ENCODE data around the gene SPART.

SPART gene

DNA sequence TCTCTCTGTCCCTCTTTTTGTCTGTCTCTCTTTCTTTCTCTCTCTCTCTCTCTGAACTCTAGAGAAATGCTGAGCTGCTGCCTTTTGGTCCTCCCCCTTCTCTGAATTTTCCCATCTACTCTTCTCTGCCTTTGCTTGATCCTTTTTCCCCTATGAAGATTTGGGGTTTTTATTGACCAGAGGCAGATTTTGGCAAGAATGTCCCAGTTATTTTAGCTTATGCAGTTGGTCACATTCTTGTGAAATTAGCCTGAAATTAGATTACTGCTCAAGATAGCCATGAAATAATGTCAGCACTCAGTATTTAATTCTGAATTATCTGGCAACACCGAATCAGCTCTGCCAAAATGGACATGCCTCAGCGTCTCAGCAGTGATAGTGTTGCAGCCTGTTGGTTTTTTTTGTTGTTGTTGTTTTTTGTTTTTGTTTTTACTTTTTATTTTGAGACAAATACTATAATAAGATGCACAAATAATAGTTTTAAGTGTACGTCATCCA is 17.2 kb upstream of the SPART start:
- Histone ChIP-seq H3K27ac (ENCODE audit: low read length) (no peak overlapping the region), H3K36me3 (ENCODE audit: insufficient read depth, low read depth, low read length) (no peaks in the 10 kb centered on the region), H3K4me1 (ENCODE audit: insufficient read depth, low read length) (no peaks in the 10 kb centered on the region; the same call in none of the 2 replicates), H3K9ac (ENCODE audit: low read depth, low read length) (no peak overlapping the region), H3K27me3 (ENCODE audit: insufficient read depth, low read length) (no peaks in the 10 kb centered on the region), H3K4me3 (ENCODE audit: low read length) (no peak overlapping the region), H3K9me3 (ENCODE audit: insufficient read depth, low read depth, low read length) (no peaks in the 10 kb centered on the region)

DNA sequence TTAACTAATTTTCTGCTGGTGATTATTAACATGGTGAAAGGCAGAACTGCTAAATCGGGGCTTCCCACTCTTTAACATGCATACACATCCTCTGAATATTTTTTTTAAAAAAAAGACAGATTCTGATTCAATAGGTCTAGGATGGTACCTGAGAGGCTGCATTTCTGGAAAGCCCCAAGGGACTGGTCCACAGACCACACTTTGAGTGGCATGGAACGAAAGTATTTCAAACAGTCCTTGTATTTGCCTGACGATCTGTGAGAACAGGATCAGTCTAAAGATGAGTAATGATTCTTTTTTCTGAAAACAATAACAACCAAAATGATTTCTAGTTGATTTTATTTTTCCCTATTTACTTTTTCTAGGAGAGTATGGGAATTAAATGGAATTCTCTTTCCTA is 16.7 kb upstream of the SPART start:
- Histone ChIP-seq H3K9me3 (ENCODE audit: insufficient read depth, low read depth, low read length) (no peaks in the 10 kb centered on the region), H3K27ac (ENCODE audit: low read length) (no peak overlapping the region), H3K4me3 (ENCODE audit: low read length) (no peak overlapping the region), H3K36me3 (ENCODE audit: insufficient read depth, low read depth, low read length) (no peaks in the 10 kb centered on the region), H3K27me3 (ENCODE audit: insufficient read depth, low read length) (no peaks in the 10 kb centered on the region; the same call in 1 of the 2 replicates), H3K9ac (ENCODE audit: low read depth, low read length) (no peak overlapping the region), H3K4me1 (ENCODE audit: insufficient read depth, low read length) (no peaks in the 10 kb centered on the region; the same call in none of the 2 replicates)

- Histone ChIP-seq H3K4me3 (ENCODE audit: low read length) (no peak overlapping the region), H3K27me3 (ENCODE audit: insufficient read depth, low read length) (peaks cover 6% of the 10 kb centered on the region; the same call in 1 of the 2 replicates), H3K27ac (ENCODE audit: low read length) (no peak overlapping the region), H3K9ac (ENCODE audit: low read depth, low read length) (no peak overlapping the region), H3K36me3 (ENCODE audit: insufficient read depth, low read depth, low read length) (no peaks in the 10 kb centered on the region), H3K4me1 (ENCODE audit: insufficient read depth, low read length) (no peaks in the 10 kb centered on the region; the same call in none of the 2 replicates), H3K9me3 (ENCODE audit: insufficient read depth, low read depth, low read length) (no peaks in the 10 kb centered on the region)
Measured at GRCh38 chr13:36362251-36362650, 16.1 kb upstream of the SPART start.

GRCh38 chr13:36360903-36361302 is 14.7 kb upstream of the SPART start:
- Histone ChIP-seq H3K36me3 (ENCODE audit: insufficient read depth, low read depth, low read length) (no peaks in the 10 kb centered on the region), H3K27me3 (ENCODE audit: insufficient read depth, low read length) (peaks cover 17% of the 10 kb centered on the region; the same call in 1 of the 2 replicates), H3K4me1 (ENCODE audit: insufficient read depth, low read length) (no peaks in the 10 kb centered on the region; the same call in 1 of the 2 replicates), H3K9me3 (ENCODE audit: insufficient read depth, low read depth, low read length) (no peaks in the 10 kb centered on the region), H3K9ac (ENCODE audit: low read depth, low read length) (no peak overlapping the region), H3K4me3 (ENCODE audit: low read length) (no peak overlapping the region), H3K27ac (ENCODE audit: low read length) (no peak overlapping the region)

DNA sequence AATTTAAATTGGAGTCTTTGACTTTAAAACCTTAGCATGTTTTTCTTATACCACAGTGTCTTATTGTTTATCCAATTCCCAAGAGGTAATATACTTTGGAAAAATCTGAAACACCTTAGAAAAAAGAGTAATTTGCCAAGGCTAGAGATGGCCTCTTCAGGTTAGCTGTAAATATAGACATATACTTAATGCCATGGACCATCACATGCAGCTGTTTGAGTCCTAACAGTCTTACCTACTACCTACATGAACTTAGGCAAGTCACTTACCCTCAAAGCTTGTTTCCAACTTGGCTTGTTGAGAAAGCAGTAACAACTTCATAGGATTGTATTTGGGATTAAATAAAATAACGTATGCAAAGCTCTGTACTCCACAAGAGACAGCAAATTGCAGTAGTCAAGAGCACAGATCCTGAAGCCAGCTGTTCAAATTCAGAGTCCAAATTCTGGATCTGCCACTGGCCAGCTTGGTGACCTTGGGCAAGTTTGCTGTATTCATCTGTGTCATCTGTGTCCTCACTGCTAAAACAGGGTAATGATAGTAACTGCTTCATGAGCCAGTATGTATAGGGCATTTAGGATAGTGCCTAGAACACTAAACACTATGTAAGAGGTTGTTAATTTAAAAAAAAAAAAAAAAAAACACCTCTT is 13.2 kb upstream of the SPART start:
- H3K27me3 ChIP-seq (ENCODE audit: insufficient read depth, low read length) = peaks cover 20% of the 10 kb centered on the region; the same call in 1 of the 2 replicates
- H3K4me3 ChIP-seq (ENCODE audit: low read length) = no peak overlapping the region
- H3K4me1 ChIP-seq (ENCODE audit: insufficient read depth, low read length) = no peaks in the 10 kb centered on the region; the same call in 1 of the 2 replicates
- H3K27ac ChIP-seq (ENCODE audit: low read length) = no peak overlapping the region
- no peaks in the 10 kb centered on the region for H3K9me3 ChIP-seq (ENCODE audit: insufficient read depth, low read depth, low read length)
- no peak overlapping the region for H3K9ac ChIP-seq (ENCODE audit: low read depth, low read length)
- H3K36me3 ChIP-seq (ENCODE audit: insufficient read depth, low read depth, low read length) = no peaks in the 10 kb centered on the region

DNA sequence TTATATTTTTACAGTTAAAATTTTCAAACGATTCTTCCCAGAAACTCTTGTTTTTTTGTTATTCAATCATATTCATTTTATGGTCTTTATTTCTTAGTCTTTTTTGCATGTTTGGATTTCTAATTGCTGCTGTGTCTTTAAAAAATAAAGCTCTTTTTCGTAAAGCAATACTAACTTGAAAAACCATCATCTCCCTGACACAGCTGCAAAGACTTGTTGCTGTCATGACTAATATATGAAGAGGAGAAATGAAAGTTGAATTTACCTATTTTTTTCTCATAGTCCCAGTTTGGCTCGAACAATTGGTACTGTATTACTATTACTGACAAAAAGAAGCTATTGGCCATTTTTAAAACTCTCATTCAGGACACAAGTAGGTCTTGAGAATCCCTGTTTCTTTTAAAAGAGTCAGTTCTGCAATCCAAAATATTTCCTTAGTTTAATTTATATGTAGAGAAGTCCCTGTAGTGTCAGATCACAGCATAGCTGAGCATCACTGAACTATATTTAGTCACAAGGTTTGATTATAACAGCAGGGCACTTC is 12.1 kb upstream of the SPART start:
- Histone ChIP-seq H3K27me3 (ENCODE audit: insufficient read depth, low read length) (peaks cover 30% of the 10 kb centered on the region), H3K9ac (ENCODE audit: low read depth, low read length) (no peak overlapping the region), H3K4me3 (ENCODE audit: low read length) (no peak overlapping the region), H3K9me3 (ENCODE audit: insufficient read depth, low read depth, low read length) (no peaks in the 10 kb centered on the region), H3K36me3 (ENCODE audit: insufficient read depth, low read depth, low read length) (no peaks in the 10 kb centered on the region), H3K27ac (ENCODE audit: low read length) (no peak overlapping the region), H3K4me1 (ENCODE audit: insufficient read depth, low read length) (no peaks in the 10 kb centered on the region; the same call in 1 of the 2 replicates)

DNA sequence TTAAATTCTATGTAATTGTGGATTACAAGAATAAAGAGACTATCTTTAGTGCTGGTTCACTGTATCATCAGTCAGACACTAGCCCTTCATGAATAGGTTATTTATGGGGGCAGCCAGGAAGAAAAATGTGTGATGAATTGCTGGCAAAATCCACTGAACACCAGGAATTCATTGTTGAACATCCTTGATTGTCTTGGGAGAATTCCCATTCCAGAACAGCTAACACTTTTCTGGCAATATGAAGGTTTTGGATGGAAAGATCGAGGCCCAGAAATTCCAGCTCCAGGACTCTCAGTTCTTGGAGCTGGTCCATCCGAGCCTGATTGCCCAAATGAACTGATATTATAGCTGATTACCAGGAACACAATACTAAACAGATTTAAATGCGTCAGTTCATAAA is 11.5 kb upstream of the SPART start:
- Histone ChIP-seq H3K9ac (ENCODE audit: low read depth, low read length) (no peak overlapping the region), H3K27me3 (ENCODE audit: insufficient read depth, low read length) (peaks cover 30% of the 10 kb centered on the region), H3K4me1 (ENCODE audit: insufficient read depth, low read length) (no peaks in the 10 kb centered on the region; the same call in 1 of the 2 replicates), H3K9me3 (ENCODE audit: insufficient read depth, low read depth, low read length) (no peaks in the 10 kb centered on the region), H3K27ac (ENCODE audit: low read length) (no peak overlapping the region), H3K4me3 (ENCODE audit: low read length) (no peak overlapping the region), H3K36me3 (ENCODE audit: insufficient read depth, low read depth, low read length) (no peaks in the 10 kb centered on the region)

DNA sequence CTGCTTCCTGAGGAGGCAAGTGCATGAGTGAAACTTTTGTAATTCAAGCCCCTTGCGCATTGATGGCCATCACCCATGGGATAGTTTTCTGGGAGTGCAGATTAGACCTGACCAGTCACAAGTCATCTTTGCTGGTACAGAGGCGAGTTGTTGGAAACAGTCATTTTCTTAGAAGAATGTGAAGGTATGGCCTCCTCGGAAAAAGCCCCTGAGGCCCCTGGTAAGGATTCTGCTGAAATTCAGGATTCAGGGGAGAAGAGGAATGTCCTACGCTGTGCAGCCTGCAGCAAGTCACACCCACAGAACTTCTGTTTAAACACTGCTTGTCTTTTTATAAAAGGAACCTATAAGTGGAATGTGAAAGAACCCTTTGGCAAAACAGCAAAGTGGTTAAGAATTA is 11.0 kb upstream of the SPART start:
- no peaks in the 10 kb centered on the region for H3K9me3 ChIP-seq (ENCODE audit: insufficient read depth, low read depth, low read length)
- no peaks in the 10 kb centered on the region for H3K36me3 ChIP-seq (ENCODE audit: insufficient read depth, low read depth, low read length)
- no peak overlapping the region for H3K4me3 ChIP-seq (ENCODE audit: low read length)
- no peak overlapping the region for H3K9ac ChIP-seq (ENCODE audit: low read depth, low read length)
- H3K4me1 ChIP-seq (ENCODE audit: insufficient read depth, low read length) = no peaks in the 10 kb centered on the region; the same call in 1 of the 2 replicates
- H3K27ac ChIP-seq (ENCODE audit: low read length) = no peak overlapping the region
- peaks cover 30% of the 10 kb centered on the region for H3K27me3 ChIP-seq (ENCODE audit: insufficient read depth, low read length)

GRCh38 chr13:36356058-36356457 is 9.9 kb upstream of the SPART start:
- H3K4me3 ChIP-seq (ENCODE audit: low read length) = no peak overlapping the region
- H3K27me3 ChIP-seq (ENCODE audit: insufficient read depth, low read length) = peaks cover 30% of the 10 kb centered on the region
- no peak overlapping the region for H3K9ac ChIP-seq (ENCODE audit: low read depth, low read length)
- H3K36me3 ChIP-seq (ENCODE audit: insufficient read depth, low read depth, low read length) = no peaks in the 10 kb centered on the region
- H3K9me3 ChIP-seq (ENCODE audit: insufficient read depth, low read depth, low read length) = no peaks in the 10 kb centered on the region
- no peaks in the 10 kb centered on the region for H3K4me1 ChIP-seq (ENCODE audit: insufficient read depth, low read length)
- H3K27ac ChIP-seq (ENCODE audit: low read length) = no peak overlapping the region

DNA sequence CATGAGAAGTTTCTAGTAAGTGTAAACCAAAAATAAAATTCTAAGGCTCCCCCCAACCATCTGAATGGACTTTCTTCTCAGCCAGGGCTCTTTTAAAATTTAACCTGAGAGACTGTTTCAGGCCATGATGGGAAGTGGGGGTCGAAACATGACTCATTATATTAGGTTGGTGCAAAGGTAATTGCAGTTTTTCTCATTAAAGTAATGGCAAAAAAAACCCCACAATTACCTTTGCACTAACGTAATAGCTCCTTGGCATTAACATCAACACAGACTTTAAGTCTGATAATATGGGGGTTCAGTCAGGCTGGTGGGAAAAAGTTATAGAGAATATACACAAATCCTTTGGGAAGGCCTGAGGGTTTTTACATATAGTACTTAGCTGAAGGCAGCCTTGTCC is 9.4 kb upstream of the SPART start:
- Histone ChIP-seq H3K4me1 (ENCODE audit: insufficient read depth, low read length) (no peaks in the 10 kb centered on the region), H3K4me3 (ENCODE audit: low read length) (no peak overlapping the region), H3K9me3 (ENCODE audit: insufficient read depth, low read depth, low read length) (no peaks in the 10 kb centered on the region), H3K27ac (ENCODE audit: low read length) (no peak overlapping the region), H3K9ac (ENCODE audit: low read depth, low read length) (no peak overlapping the region), H3K36me3 (ENCODE audit: insufficient read depth, low read depth, low read length) (no peaks in the 10 kb centered on the region), H3K27me3 (ENCODE audit: insufficient read depth, low read length) (peaks cover 30% of the 10 kb centered on the region)

DNA sequence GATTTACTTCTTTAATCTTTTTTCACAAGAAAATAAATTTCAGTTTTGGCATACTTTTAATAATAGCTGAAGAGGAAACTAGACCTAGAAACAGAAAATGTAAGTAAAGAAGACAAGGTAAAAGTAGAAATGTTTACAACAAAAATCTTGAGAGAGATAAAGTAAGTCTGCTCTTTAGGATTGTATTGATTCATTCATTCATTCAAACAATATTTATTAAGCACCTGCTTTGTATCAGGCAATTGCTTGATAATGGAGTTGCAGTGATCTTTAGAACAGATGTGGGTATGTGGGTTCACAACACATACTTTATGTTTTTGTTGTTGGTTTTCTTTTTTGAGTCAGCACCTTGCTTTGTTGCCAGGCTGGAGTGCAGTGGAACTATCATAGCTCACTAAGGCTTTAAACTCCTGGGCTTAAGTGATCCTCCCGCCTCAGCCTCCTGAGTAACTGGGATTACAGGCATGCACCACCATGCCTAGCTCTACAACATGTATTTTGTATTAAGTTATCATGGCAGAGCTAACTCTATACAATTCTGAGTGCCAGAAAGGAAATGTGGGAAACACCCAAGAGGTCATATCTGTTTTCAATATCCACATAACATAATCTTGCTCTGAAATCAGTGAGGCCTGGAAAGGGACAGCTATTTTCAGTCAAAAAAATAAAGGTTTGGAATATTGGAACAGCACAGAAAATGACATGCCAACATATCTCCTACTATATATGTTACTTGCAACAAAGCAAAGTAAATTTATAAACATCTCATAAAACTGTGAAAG is 8.8 kb upstream of the SPART start:
- H3K4me1 ChIP-seq (ENCODE audit: insufficient read depth, low read length) = no peaks in the 10 kb centered on the region
- H3K9ac ChIP-seq (ENCODE audit: low read depth, low read length) = no peak overlapping the region
- H3K27ac ChIP-seq (ENCODE audit: low read length) = no peak overlapping the region
- no peaks in the 10 kb centered on the region for H3K9me3 ChIP-seq (ENCODE audit: insufficient read depth, low read depth, low read length)
- no peak overlapping the region for H3K4me3 ChIP-seq (ENCODE audit: low read length)
- H3K36me3 ChIP-seq (ENCODE audit: insufficient read depth, low read depth, low read length) = no peaks in the 10 kb centered on the region
- peaks cover 30% of the 10 kb centered on the region for H3K27me3 ChIP-seq (ENCODE audit: insufficient read depth, low read length)
